Tongue (tissue), 2 donors: ENCODE data around the gene SLC35F1. TPM values are rescaled to one million over a fixed set of nuclear protein-coding genes. Genes with fewer than 3 reads are reported as not detected.
"Not testable (repeated sequence)": the region's sequence is repeated elsewhere in the genome, so short reads cannot be mapped to it uniquely, and the experiment has no call there.

Experiments
- DNase-seq: peaks from one replicate; pipeline ENCODE4 v3.0.0-alpha.2; 2015
- total RNA-seq: library from RNA; depleted of rRNA; stranded (reverse); fragments of >200 nt; gene quantifications from one replicate; pipeline ENCODE4 v1.2.3, GENCODE V29; 2014

SLC35F1 gene
- total RNA-seq, 1 donor from 2014 or later = 6.3 TPM

- peak; percentile 26 for DNase-seq
These were observed 85.8 kb downstream of the SLC35F1 start for GRCh38 chr6:117992856-117993255.

- DNase-seq = peak; percentile 27
These were observed 105.9 kb downstream of the SLC35F1 start for GRCh38 chr6:118012944-118013343.

- DNase-seq = no peak
These were observed 109.5 kb downstream of the SLC35F1 start for GRCh38 chr6:118016532-118016931.

GRCh38 chr6:118017301-118017848, 110.3 kb downstream of the SLC35F1 start:
- no peak for DNase-seq

GRCh38 chr6:118023771-118024170, 116.7 kb downstream of the SLC35F1 start:
- no peak for DNase-seq

- DNase-seq = no peak
These were observed 122.9 kb downstream of the SLC35F1 start for GRCh38 chr6:118029967-118030366.

- not testable (repeated sequence) for DNase-seq
These were observed 130.4 kb downstream of the SLC35F1 start for GRCh38 chr6:118037479-118037878.

- DNase-seq = peak; percentile 24
These were observed 135.8 kb downstream of the SLC35F1 start for GRCh38 chr6:118042855-118043254.

- no peak for DNase-seq
These were observed 137.2 kb downstream of the SLC35F1 start for GRCh38 chr6:118044275-118044674.

GRCh38 chr6:118054082-118054481, 147.0 kb downstream of the SLC35F1 start:
- DNase-seq = no peak

- no peak for DNase-seq
These were observed 154.6 kb downstream of the SLC35F1 start for GRCh38 chr6:118061666-118062065.

GRCh38 chr6:118080547-118080946, 173.5 kb downstream of the SLC35F1 start:
- DNase-seq = peak; percentile 5

- no peak for DNase-seq
These were observed 176.6 kb downstream of the SLC35F1 start for GRCh38 chr6:118083711-118084110.

GRCh38 chr6:118085665-118086064, 178.6 kb downstream of the SLC35F1 start:
- DNase-seq = no peak

- DNase-seq = no peak
These were observed 179.1 kb downstream of the SLC35F1 start for GRCh38 chr6:118086159-118086558.

GRCh38 chr6:118092086-118092485, 185.0 kb downstream of the SLC35F1 start:
- DNase-seq = no peak

- DNase-seq = no peak
These were observed 190.5 kb downstream of the SLC35F1 start for GRCh38 chr6:118097576-118097975.

GRCh38 chr6:118100717-118101116, 193.7 kb downstream of the SLC35F1 start:
- no peak for DNase-seq

GRCh38 chr6:118101220-118101619, 194.2 kb downstream of the SLC35F1 start:
- DNase-seq = no peak

- DNase-seq = no peak
These were observed 194.8 kb downstream of the SLC35F1 start for GRCh38 chr6:118101831-118102345.

GRCh38 chr6:118102401-118102800, 195.3 kb downstream of the SLC35F1 start:
- no peak for DNase-seq

- DNase-seq = no peak
These were observed 196.5 kb downstream of the SLC35F1 start for GRCh38 chr6:118103381-118104146.

- DNase-seq = no peak
These were observed 215.2 kb downstream of the SLC35F1 start for GRCh38 chr6:118122161-118122725.
